Progenitor cell of endocrine pancreas (in vitro differentiated cells): Measurements from ENCODE around the gene ZKSCAN7. TPM values are rescaled to one million over a fixed set of nuclear protein-coding genes. Genes with fewer than 3 reads are reported as not detected.
"Not testable (repeated sequence)": the region's sequence is repeated elsewhere in the genome, so short reads cannot be mapped to it uniquely, and the experiment has no call there.

Experiments used
- DNase-seq: peaks from one replicate; pipeline ENCODE4 v3.0.0; 2021; ENCODE audit warnings: low spot score; ENCODE audit not compliant: unreplicated experiment
- H3K27ac Mint-ChIP-seq: 2 replicates; pipeline ENCODE4 v1.8.0; 2021; ENCODE audit warnings: mild to moderate bottlenecking, moderate library complexity, mixed read lengths
- H3K27me3 Mint-ChIP-seq: 2 replicates; pipeline ENCODE4 v1.8.0; 2021; ENCODE audit warnings: mixed read lengths
- H3K36me3 Mint-ChIP-seq: 2 replicates; pipeline ENCODE4 v1.8.0; 2022; ENCODE audit warnings: mixed read lengths; ENCODE audit not compliant: insufficient read depth
- H3K4me1 Mint-ChIP-seq: 2 replicates; pipeline ENCODE4 v1.8.0; 2021; ENCODE audit warnings: low read depth, mixed read lengths
- H3K4me3 Mint-ChIP-seq: 2 replicates; pipeline ENCODE4 v1.8.0; 2021; ENCODE audit warnings: low read depth, mild to moderate bottlenecking, moderate library complexity, mixed read lengths
- H3K9me3 Mint-ChIP-seq: 2 replicates; pipeline ENCODE4 v1.8.0; 2021; ENCODE audit warnings: low read depth, mixed read lengths
- total RNA-seq: library from RNA; stranded (reverse); gene quantifications from 2 replicates; pipeline ENCODE4 v1.2.1, GENCODE V29; 2021
- TF ChIP-seq, protein P1 (sequence below): fragments of 200-600 bp; sonication (generic); IDR thresholded peaks from one replicate; pipeline ENCODE4 v1.5.0; 2021; ENCODE audit warnings: antibody characterized with exemption, mild to moderate bottlenecking; ENCODE audit not compliant: unreplicated experiment

Gene ZKSCAN7
- total RNA-seq, 1 donor from 2014 or later, result 22.4 TPM

DNA sequence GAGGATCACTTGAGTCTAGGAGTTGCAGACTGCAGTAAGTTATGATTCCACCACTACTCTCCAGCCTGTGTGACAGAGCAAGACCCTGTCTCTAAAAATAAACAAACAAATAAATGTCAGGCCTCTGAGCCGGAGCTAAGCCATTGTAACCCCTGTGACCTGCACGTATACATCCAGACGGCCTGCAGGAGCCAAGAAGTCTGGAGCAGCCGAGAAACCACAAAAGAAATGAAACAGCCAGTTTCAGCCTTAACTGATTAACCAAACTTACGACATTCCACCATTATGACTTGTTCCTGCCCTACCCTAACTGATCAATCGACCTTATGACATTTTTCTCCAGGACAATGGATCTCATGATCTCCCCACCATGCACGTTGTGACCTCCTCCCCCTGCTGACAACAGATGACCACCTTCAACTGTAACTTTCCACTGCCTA lies 32.5 kb upstream of the ZKSCAN7 start:
- peak overlapping the region; percentile 93 for H3K27ac Mint-ChIP-seq
- H3K4me3 Mint-ChIP-seq, result no peak overlapping the region
- TF ChIP-seq, protein P1, sequence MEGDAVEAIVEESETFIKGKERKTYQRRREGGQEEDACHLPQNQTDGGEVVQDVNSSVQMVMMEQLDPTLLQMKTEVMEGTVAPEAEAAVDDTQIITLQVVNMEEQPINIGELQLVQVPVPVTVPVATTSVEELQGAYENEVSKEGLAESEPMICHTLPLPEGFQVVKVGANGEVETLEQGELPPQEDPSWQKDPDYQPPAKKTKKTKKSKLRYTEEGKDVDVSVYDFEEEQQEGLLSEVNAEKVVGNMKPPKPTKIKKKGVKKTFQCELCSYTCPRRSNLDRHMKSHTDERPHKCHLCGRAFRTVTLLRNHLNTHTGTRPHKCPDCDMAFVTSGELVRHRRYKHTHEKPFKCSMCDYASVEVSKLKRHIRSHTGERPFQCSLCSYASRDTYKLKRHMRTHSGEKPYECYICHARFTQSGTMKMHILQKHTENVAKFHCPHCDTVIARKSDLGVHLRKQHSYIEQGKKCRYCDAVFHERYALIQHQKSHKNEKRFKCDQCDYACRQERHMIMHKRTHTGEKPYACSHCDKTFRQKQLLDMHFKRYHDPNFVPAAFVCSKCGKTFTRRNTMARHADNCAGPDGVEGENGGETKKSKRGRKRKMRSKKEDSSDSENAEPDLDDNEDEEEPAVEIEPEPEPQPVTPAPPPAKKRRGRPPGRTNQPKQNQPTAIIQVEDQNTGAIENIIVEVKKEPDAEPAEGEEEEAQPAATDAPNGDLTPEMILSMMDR, result no peak
- H3K9me3 Mint-ChIP-seq, result peaks cover 8% of the 10 kb centered on the region
- peaks cover 4% of the 10 kb centered on the region for H3K36me3 Mint-ChIP-seq
- no peak for DNase-seq
- no peaks in the 10 kb centered on the region for H3K27me3 Mint-ChIP-seq
- peaks cover 18% of the 10 kb centered on the region for H3K4me1 Mint-ChIP-seq

DNA sequence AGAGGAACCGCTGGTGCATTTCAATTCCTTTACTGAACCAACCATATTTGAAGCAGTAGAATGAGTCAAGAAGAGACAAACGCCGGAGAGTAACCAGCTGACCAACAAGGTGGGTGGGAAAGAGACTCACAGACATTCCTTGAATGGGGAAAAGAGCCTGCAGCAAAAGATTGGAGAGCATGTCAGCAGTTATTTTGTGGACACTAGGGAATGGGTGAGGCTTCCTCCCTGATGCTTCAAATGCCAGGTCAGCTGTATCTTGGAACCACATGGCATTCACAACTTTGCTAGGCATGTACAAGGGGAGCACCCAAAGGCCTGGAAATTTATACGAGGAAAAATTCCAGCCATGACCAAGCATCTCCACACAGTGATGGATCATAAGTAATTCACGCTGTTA lies 29.9 kb upstream of the ZKSCAN7 start:
- Mint-ChIP-seq H3K4me3 (no peak overlapping the region), H3K36me3 (peaks cover 4% of the 10 kb centered on the region), H3K4me1 (peaks cover 12% of the 10 kb centered on the region), H3K27ac (no peak overlapping the region), H3K9me3 (peaks cover 10% of the 10 kb centered on the region), H3K27me3 (no peaks in the 10 kb centered on the region)
- TF ChIP-seq, protein P1, result no peak
- DNase-seq, result no peak

DNA sequence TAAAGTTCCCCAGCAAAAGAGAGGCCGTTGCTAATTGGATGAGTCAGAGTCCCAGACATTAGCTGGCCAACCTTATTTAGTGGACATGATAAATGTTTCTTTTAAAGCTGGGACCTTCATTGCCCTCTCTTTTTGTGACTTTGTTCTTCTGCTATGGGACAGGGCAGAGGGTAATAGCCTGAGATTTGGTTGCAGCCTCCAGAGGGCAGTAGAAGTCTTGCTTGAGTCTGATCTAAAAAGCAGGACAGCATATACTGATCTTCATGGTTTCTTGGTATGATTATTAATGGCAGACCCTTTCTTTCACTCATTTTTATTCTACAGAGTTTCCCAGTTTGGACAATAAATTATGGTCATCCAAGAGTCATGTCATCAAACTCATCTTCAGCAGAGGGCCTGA lies 25.1 kb upstream of the ZKSCAN7 start:
- H3K27ac Mint-ChIP-seq, result no peak overlapping the region
- DNase-seq, result no peak

DNA sequence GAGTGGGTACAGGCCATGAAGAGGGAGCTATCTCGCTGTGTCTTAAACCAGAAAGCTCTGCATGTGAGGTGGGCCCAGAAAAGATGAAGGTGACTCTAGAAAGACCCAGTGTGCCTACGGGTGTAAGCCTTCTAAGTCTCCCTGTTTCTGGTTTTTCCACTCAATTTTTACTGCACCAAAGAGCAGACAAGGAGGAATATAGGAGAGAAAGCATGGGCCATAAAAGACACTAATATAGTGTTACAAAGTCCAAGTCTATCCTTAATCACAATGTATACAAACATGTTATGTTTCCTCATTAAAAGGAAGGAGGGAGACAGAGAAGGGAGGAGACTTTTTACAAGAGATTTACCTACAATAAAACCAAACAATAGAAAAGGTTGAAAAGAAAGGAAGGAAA lies 24.1 kb upstream of the ZKSCAN7 start:
- no peak overlapping the region for H3K27ac Mint-ChIP-seq
- no peaks in the 10 kb centered on the region for H3K27me3 Mint-ChIP-seq
- no peak for DNase-seq
- H3K9me3 Mint-ChIP-seq, result peaks cover 2% of the 10 kb centered on the region
- TF ChIP-seq, protein P1, result no peak
- H3K4me3 Mint-ChIP-seq, result no peak overlapping the region
- peaks cover 3% of the 10 kb centered on the region for H3K4me1 Mint-ChIP-seq
- no peaks in the 10 kb centered on the region for H3K36me3 Mint-ChIP-seq

More for the DNA sequence above, 25.1 kb upstream of the ZKSCAN7 start:
- H3K4me3 Mint-ChIP-seq, result no peak overlapping the region
- H3K36me3 Mint-ChIP-seq, result no peaks in the 10 kb centered on the region
- TF ChIP-seq, protein P1, result peak; percentile 17
- peaks cover 2% of the 10 kb centered on the region for H3K9me3 Mint-ChIP-seq
- no peaks in the 10 kb centered on the region for H3K27me3 Mint-ChIP-seq
- peaks cover 3% of the 10 kb centered on the region for H3K4me1 Mint-ChIP-seq

DNA sequence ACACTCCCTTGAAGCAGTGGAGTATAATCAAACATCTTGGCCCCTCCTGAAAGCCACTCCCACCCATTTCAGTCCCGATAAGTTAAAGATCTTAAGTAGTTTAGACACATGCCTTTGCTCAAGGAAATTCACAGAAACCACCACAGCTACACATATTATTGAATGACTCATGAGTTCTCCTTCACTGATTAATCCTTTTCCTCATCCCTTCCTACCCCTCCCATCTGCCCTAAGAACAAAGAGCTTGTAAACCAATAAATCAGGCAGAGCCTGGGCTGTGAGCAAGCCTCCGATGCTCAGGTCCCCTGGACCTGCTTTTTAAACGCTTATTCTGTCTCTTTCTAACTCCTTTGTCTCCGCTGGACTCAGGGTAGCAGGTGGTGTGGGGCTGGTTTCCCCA lies 20.3 kb upstream of the ZKSCAN7 start:
- H3K27ac Mint-ChIP-seq, result not testable (repeated sequence)

DNA sequence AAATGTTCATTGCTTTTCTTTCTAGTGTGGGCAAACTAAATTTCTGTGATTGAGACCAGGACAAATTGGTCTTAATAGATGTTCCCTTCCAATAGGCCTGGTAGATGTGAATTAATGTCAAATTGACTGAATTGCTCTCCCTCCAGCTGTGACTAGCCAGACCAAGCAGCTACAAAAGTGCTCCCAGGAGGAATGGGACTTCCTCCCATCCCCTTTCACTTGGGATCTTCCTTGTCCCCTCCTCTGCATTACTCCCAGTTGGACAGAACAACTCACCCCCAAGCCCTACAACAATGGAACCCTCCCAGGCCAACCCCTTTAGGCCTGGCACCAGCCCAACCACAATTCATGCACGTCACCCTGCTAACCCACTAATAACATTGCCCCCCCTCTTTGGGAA lies 19.6 kb upstream of the ZKSCAN7 start:
- no peak overlapping the region for H3K4me3 Mint-ChIP-seq
- H3K27me3 Mint-ChIP-seq, result peaks cover 15% of the 10 kb centered on the region
- H3K9me3 Mint-ChIP-seq, result no peaks in the 10 kb centered on the region

More for the DNA sequence above, 20.3 kb upstream of the ZKSCAN7 start:
- H3K9me3 Mint-ChIP-seq, DNase-seq, H3K4me3 Mint-ChIP-seq, H3K4me1 Mint-ChIP-seq, H3K36me3 Mint-ChIP-seq: not testable (repeated sequence)
- peaks cover 15% of the 10 kb centered on the region for H3K27me3 Mint-ChIP-seq

DNA sequence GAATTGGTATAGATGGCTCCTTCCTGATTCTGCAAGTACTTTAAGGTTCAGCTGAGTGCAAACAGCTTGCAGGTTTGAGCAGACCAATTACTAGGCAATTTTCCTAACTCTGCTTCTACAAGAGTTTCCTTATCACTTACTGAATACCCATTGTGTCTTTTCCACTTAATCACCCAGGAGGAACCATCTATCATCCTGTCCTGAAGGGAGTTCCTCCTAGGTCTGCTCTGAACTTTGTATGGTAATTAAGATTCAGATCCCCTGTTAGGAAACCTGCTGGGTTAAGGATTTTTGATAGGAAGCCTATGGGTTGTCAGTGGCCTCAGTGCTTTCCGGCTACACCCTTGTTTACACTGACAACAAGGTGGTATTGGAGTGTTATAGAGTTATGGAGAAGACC lies 10.2 kb upstream of the ZKSCAN7 start:
- H3K4me1 Mint-ChIP-seq, H3K36me3 Mint-ChIP-seq, H3K9me3 Mint-ChIP-seq, DNase-seq, H3K27ac Mint-ChIP-seq, H3K27me3 Mint-ChIP-seq, H3K4me3 Mint-ChIP-seq: not testable (repeated sequence)

More for the DNA sequence above, 19.6 kb upstream of the ZKSCAN7 start:
- Mint-ChIP-seq H3K4me1 (peaks cover 3% of the 10 kb centered on the region), H3K27ac (no peak overlapping the region), H3K36me3 (no peaks in the 10 kb centered on the region)
- TF ChIP-seq, protein P1, result no peak
- no peak for DNase-seq
